HG03354 (cell line): ENCODE data around the gene SETD3.
"Not testable (repeated sequence)": the region's sequence is repeated elsewhere in the genome, so short reads cannot be mapped to it uniquely, and the experiment has no call there.

Source experiments
- ATAC-seq: cut with Tn5 transposase; IDR thresholded peaks from one replicate; pipeline ENCODE4 v1.9.1; 2021; ENCODE audit warnings: mild to moderate bottlenecking; ENCODE audit not compliant: unreplicated experiment, poor library complexity, severe bottlenecking

Gene SETD3

DNA sequence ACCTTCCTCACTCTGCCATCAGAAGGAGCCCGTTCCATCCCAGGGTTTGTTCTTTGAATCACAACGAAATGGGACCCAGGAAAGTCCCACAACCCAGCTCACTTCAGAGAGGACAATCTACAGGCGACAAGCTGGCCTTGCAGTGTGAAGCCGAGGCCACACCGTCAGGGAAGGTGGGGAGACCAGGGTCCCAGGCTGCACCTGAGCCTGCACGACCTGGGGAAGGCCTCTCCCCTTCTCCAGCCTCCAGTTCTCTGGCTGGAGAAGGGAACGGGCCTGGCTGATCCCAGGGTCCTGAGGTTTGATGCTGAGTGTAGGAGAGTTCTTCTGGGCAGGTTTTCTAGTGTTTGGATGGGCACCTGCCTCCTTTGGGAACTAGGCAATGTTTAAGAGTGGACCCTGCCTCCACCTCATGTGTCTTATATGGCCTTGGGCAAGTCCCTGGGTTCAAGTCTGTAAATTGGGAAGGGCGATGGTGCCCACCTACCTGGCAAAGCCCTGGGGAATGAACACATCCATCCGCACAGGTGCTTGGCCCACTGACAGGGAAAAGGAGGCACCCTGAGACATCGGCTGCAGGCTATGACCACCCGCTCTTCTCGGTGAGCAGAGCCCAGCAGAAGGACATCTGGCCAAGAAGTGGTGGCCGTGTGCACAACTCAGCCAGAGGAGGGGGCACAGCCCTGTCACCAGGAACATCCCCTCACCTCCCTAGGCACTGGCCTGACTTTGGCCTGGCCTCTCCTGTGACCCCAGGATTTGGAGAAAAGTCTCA is 130.8 kb downstream of the SETD3 start:
- ATAC-seq = no peak

DNA sequence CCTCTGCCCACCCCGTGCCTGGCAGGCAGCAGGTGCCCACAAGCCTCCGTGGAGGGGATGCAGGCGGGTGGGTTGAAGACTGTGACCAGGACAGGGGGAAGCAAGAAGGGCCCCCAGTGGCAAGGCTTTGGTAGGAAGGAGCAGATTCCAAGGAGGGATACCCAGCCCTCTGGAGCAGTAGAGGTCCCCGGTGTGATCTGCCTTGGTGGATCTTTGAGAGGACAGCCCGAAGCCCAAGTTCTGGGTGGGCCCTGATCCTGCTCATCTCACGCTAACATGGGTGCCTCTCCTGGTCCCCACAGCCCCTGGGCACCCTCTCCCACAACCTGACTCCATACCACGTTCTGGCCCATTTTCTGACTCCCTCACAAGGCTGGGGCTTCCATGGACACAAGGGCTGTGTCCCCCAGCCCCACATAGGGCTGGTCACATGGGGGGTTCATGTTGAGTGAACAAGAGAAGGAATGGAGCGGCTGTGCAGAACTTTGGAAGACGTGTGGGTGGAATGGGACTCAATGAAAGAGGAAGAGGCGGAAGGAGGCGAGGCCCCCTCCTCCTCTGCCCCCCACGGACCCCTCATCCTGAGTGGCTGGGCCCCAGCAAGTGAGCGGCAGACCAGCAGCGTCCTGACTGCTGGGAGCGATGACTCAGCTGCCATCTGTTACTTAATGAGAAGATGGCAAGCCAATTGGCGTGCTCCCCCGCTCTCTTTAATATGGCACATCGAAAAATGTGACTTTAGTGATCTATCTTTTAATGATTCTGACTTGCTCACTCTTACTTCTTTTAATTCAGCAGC is 131.6 kb downstream of the SETD3 start:
- no peak for ATAC-seq

DNA sequence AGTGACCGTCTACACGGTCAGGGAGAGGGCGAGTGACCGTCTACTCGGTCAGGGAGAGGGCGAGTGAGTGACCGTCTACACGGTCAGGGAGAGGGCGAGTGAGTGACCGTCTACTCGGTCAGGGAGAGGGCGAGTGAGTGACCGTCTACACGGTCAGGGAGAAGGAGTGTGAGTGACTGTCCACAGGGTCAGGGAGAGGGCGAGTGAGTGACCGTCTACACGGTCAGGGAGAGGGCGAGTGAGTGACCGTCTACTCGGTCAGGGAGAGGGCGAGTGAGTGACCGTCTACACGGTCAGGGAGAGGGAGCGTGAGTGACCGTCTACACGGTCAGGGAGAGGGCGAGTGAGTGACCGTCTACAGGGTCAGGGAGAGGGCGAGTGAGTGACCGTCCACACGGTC is 132.4 kb downstream of the SETD3 start:
- ATAC-seq = not testable (repeated sequence)
